Upper lobe of left lung (tissue), 4 donors: ENCODE results near the gene REC114.

Experiments used
- EP300 ChIP-seq, 4 donors: sonication (generic); formaldehyde crosslinking; IDR thresholded peaks; one replicate each; pipeline ENCODE4 v1.5.1; 2017; ENCODE audit warnings: antibody characterized with exemption in 4 of 4, control low read depth in 2 of 4
- POLR2A ChIP-seq, 4 donors: fragments of 450-650 bp; IDR thresholded peaks; one replicate each; pipeline ENCODE4 v1.5.1; 2016 to 2017; ENCODE audit warnings: antibody characterized with exemption in 4 of 4, mild to moderate bottlenecking in 2 of 4
- TF ChIP-seq, protein P1 (sequence below), 6 experiments: fragments of 450-650 bp in 4 of 6; fragments of 200-600 bp in 2 of 6; sonication (generic) in 2 of 6; IDR thresholded peaks; one replicate each; pipeline ENCODE4 v1.5.1; 2016 to 2019; ENCODE audit warnings: antibody characterized with exemption in 6 of 6

DNA sequence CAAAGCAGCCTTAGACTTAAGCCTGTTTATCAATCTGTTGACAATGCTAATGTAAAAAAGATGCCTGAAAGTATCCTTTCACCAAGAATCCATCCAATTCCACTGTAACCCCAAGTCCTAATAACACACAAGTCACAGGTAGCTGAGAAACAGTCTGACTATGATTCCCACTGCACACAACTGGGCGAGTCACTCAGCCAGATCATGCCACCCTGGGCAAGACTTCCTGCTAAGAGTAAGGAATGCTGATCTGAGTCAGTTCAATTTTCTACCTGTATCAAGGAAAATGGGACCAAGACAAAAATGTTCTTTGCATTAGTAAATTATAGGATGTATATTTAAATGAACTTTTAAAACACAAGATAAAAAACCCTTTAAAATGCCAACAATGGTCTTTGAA is 157.0 kb downstream of the REC114 start:
- TF ChIP-seq, protein P1, sequence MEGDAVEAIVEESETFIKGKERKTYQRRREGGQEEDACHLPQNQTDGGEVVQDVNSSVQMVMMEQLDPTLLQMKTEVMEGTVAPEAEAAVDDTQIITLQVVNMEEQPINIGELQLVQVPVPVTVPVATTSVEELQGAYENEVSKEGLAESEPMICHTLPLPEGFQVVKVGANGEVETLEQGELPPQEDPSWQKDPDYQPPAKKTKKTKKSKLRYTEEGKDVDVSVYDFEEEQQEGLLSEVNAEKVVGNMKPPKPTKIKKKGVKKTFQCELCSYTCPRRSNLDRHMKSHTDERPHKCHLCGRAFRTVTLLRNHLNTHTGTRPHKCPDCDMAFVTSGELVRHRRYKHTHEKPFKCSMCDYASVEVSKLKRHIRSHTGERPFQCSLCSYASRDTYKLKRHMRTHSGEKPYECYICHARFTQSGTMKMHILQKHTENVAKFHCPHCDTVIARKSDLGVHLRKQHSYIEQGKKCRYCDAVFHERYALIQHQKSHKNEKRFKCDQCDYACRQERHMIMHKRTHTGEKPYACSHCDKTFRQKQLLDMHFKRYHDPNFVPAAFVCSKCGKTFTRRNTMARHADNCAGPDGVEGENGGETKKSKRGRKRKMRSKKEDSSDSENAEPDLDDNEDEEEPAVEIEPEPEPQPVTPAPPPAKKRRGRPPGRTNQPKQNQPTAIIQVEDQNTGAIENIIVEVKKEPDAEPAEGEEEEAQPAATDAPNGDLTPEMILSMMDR (IDR thresholded peaks at IDR 0.05), result no peak
- TF ChIP-seq POLR2A (IDR thresholded peaks at IDR 0.05), result no peak
- no peak for TF ChIP-seq EP300 (IDR thresholded peaks at IDR 0.05)
